ENCODE measurements around the gene TGFB3.
"Not testable (repeated sequence)": the region's sequence is repeated elsewhere in the genome, so short reads cannot be mapped to it uniquely, and the experiment has no call there.

The TGFB3 gene

DNA sequence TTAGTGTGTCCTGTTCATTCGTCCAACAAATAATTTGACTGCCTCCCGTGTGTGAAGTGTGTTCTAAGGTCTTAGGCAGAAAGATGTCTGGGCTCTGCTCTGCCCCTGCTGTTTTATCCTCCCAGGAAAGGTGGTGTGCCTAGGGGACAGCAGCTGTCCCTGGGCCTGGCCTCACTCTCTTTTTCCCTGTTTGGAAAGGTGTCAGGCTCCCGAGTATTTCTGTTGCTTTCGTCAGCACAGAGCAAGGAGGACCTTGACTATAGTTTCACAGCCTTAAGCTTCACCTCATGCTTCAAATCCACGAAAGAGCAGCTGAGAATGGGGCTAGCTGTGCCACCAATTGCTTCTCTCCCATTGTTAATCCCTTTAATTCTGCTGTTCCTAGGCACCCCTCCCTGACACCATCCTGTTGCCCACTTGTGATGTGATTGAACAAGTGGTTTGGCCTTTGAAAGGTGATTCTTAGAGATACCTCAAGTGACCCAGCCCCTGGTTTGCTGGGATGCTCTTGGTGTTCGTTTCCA, 54.2 kb downstream of the TGFB3 start:
- TF ChIP-seq, protein P1, sequence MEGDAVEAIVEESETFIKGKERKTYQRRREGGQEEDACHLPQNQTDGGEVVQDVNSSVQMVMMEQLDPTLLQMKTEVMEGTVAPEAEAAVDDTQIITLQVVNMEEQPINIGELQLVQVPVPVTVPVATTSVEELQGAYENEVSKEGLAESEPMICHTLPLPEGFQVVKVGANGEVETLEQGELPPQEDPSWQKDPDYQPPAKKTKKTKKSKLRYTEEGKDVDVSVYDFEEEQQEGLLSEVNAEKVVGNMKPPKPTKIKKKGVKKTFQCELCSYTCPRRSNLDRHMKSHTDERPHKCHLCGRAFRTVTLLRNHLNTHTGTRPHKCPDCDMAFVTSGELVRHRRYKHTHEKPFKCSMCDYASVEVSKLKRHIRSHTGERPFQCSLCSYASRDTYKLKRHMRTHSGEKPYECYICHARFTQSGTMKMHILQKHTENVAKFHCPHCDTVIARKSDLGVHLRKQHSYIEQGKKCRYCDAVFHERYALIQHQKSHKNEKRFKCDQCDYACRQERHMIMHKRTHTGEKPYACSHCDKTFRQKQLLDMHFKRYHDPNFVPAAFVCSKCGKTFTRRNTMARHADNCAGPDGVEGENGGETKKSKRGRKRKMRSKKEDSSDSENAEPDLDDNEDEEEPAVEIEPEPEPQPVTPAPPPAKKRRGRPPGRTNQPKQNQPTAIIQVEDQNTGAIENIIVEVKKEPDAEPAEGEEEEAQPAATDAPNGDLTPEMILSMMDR (IDR thresholded peaks at IDR 0.05; ENCODE audit: insufficient read depth, low read depth, low read length, missing control alignments), result no peak
- H3K4me3 ChIP-seq (ENCODE audit: low read depth, low read length), result no peak overlapping the region
- DNase-seq (ENCODE audit: low read depth), result no peak

DNA sequence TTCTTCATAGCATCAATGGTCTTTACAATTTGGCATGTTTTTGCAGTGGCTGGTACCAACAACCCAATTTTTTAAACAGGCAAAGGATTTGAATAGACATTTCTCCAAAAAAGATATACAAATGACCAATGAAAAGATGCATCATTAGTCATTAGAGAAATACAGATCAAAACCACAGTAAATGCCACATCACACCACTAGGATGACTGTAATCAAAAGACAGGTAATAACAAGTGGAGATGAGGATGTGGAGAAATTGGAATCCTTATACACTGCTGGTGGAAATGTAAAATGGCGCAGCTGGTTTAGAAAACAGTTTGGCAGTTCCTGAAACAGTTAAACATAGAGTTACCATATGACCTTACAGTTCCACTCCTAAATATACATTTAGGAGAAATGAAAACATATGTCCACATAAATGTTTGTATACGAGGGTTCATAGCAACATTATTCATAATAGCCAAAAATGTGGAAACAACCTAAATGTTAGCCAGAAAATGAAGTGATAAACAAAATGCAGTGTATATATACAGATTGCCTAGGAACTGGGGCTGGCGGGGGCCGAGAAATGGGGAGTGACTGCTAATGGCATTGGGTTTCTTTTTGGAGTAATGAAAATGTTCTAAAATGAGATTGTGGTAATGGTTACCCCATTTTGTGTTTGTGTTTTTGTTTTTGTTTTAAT, 55.2 kb downstream of the TGFB3 start:
- TF ChIP-seq, protein P1 (IDR thresholded peaks at IDR 0.05; ENCODE audit: insufficient read depth, low read depth, low read length, missing control alignments), result no peak
- DNase-seq (ENCODE audit: low read depth), result no peak
- H3K4me3 ChIP-seq (ENCODE audit: low read depth, low read length), result no peak overlapping the region

DNA sequence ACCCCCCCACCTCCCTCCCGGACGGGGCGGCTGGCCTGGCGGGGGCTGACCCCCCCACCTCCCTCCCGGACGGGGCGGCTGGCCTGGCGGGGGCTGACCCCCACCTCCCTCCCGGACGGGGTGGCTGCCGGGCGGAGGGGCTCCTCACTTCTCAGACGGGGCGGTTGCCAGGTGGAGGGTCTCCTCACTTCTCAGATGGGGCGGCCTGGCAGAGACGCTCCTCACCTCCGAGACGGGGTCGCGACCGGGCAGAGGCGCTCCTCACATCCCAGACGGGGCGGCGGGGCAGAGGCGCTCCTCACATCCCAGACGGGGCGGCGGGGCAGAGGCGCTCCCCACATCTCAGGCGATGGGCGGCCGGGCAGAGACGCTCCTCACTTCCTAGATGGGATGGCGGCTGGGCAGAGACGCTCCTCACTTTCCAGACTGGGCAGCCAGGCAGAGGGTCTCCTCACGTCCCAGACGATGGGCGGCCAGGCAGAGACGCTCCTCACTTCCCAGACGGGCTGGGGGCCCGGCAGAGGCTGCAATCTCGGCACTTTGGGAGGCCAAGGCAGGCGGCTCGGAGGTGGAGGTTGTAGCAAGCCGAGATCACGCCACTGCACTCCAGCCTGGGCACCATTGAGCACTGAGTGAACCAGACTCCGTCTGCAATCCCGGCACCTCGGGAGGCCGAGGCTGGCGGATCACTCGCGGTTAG, 56.5 kb downstream of the TGFB3 start:
- DNase-seq (ENCODE audit: low read depth), result not testable (repeated sequence)

DNA sequence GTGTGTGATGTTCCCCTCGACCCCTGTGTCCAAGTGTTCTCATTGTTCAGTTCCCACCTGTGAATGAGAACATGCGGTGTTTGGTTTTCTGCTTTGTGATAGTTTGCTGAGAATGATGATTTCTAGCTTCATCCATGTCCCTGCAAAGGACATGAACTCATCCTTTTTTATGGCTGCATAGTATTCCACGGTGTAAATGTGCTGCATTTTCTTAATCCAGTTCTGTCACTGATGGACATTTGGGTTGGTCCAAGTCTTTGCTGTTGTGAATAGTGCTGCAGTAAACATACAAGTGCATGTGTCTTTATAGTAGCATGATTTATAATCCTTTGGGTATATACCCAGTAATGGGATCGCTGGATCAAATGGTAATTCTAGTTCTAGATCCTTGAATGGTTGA, 61.4 kb downstream of the TGFB3 start:
- not testable (repeated sequence) for DNase-seq (ENCODE audit: low read depth)

More for the DNA sequence above, 56.5 kb downstream of the TGFB3 start:
- H3K4me3 ChIP-seq (ENCODE audit: low read depth, low read length), result not testable (repeated sequence)

DNA sequence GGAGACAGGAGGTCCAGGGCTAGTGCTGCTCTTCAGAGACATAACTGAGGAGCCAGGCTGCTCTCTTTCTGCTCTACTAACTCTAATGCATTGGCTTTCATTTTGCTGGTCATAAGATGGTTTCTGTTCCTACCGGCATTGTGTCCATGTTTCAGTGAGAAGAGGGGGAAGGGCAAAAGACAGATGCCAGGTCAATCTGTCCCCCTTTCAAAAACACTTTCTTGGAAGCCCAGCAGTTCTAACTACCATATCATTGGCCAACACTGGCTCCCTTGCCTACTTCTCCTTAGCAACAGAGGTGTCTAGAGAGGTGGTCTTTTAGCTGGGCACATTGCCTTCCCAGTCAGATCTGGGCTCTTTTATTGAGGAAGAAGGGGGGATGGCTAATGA, 63.9 kb downstream of the TGFB3 start:
- H3K4me3 ChIP-seq (ENCODE audit: low read depth, low read length), result no peak overlapping the region
- TF ChIP-seq, protein P1 (IDR thresholded peaks at IDR 0.05; ENCODE audit: insufficient read depth, low read depth, low read length, missing control alignments), result no peak
- peak; percentile 23 for DNase-seq (ENCODE audit: low read depth)

More for the DNA sequence above, 61.4 kb downstream of the TGFB3 start:
- not testable (repeated sequence) for H3K4me3 ChIP-seq (ENCODE audit: low read depth, low read length)

DNA sequence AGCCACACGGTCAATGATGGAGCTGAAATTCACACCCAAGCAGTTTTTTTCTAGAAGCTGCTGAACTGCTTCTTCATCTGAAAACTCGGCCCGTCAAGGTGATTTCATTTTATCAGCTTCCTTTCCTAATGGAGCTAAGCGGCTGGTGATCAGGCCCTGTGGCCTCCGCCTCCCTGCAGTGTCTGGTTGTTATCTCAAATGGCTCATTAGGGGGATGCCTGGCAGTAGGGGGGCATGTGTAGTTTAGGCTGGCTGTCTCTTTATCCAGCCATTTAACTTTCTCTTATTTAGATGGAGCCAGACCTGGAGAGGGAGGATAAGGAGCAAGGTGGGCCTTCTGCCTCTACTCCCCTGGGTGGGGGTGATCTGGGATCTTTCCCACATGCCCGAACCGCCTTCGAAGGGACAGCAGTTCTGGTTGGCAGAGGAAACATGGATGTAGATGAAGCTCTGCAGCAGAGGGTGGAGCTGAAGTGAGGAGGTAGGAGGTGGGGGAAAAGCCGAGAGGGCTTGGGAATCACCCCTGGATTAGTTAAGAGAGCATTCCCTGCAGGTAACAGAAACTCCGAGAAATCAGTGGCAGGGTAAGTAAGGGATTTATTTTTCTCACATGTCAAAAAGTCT, 64.4 kb downstream of the TGFB3 start:
- DNase-seq (ENCODE audit: low read depth), result no peak
- TF ChIP-seq, protein P1 (IDR thresholded peaks at IDR 0.05; ENCODE audit: insufficient read depth, low read depth, low read length, missing control alignments), result no peak
- no peak overlapping the region for H3K4me3 ChIP-seq (ENCODE audit: low read depth, low read length)

DNA sequence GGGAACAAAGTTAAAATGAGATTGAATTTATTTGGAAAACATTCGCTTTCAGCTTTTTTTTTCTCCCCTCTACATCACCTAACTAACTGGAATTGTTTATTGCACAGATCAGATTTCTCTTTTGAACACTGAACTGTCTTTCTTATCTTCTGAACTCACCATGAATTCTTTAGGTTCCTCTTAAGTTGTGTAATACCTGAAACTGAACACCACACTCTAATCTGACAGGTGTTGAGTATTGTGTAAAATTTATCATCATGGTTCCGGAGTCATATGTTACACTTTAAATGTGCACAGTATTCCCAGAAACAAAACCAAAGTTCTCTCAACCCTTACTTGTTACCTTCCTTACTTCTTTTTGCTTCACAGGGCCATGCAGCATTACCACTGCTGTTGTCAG, 66.8 kb downstream of the TGFB3 start:
- TF ChIP-seq, protein P1 (IDR thresholded peaks at IDR 0.05; ENCODE audit: insufficient read depth, low read depth, low read length, missing control alignments), result no peak
- no peak for DNase-seq (ENCODE audit: low read depth)
- no peak overlapping the region for H3K4me3 ChIP-seq (ENCODE audit: low read depth, low read length)

Measured in GM12865 (cell line).